Measurements from ENCODE around the gene FAM120AOS. TPM values are rescaled to one million over a fixed set of nuclear protein-coding genes. Genes with fewer than 3 reads are reported as not detected.

FAM120AOS gene
- total RNA-seq, 2 donors from 2014 or later, result 30.2 to 40.8 TPM

- peaks cover 5% of the 10 kb centered on the region for H3K4me1 Mint-ChIP-seq
- no peak overlapping the region for H3K4me3 Mint-ChIP-seq
- H3K9me3 Mint-ChIP-seq, result no peaks in the 10 kb centered on the region
- ATAC-seq (replicated peaks), result no peak
- no peaks in the 10 kb centered on the region for H3K27me3 Mint-ChIP-seq
- H3K27ac Mint-ChIP-seq, result no peak overlapping the region
- no peaks in the 10 kb centered on the region for H3K36me3 Mint-ChIP-seq (ENCODE audit: low read depth)
Measured at GRCh38 chr9:93437996-93438395, 15.4 kb downstream of the FAM120AOS start.

- H3K27ac Mint-ChIP-seq, result no peak overlapping the region
Measured at GRCh38 chr9:93436655-93437407, 16.6 kb downstream of the FAM120AOS start.

DNA sequence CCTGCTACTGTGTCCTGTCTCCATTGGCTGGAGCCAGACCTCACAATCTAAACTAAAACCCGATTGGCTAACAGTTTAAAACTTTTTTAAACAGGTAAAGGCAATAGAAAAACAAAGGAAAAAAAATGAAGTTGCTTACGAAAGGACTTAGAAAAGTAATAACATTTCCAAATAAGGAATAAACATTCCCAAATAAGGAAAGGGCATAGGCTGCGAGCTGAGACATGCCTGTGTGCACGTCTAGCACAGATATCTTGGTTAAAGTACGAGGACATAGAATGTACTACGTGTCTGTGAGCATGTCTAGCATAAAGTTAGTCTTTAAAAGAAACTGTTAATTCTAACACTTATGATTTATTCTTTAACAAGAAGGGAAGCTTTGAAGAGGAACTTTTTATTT, 17.2 kb downstream of the FAM120AOS start:
- no peaks in the 10 kb centered on the region for H3K4me1 Mint-ChIP-seq
- no peak overlapping the region for H3K27ac Mint-ChIP-seq
- H3K27me3 Mint-ChIP-seq, result no peaks in the 10 kb centered on the region
- no peaks in the 10 kb centered on the region for H3K36me3 Mint-ChIP-seq (ENCODE audit: low read depth)
- no peak overlapping the region for H3K4me3 Mint-ChIP-seq
- ATAC-seq (replicated peaks), result no peak
- H3K9me3 Mint-ChIP-seq, result no peaks in the 10 kb centered on the region

More at GRCh38 chr9:93436655-93437407, 16.6 kb downstream of the FAM120AOS start:
- no peak for ATAC-seq (replicated peaks)
- H3K27me3 Mint-ChIP-seq, result no peaks in the 10 kb centered on the region
- no peak overlapping the region for H3K4me3 Mint-ChIP-seq
- H3K36me3 Mint-ChIP-seq (ENCODE audit: low read depth), result no peaks in the 10 kb centered on the region
- no peaks in the 10 kb centered on the region for H3K9me3 Mint-ChIP-seq
- no peaks in the 10 kb centered on the region for H3K4me1 Mint-ChIP-seq

DNA sequence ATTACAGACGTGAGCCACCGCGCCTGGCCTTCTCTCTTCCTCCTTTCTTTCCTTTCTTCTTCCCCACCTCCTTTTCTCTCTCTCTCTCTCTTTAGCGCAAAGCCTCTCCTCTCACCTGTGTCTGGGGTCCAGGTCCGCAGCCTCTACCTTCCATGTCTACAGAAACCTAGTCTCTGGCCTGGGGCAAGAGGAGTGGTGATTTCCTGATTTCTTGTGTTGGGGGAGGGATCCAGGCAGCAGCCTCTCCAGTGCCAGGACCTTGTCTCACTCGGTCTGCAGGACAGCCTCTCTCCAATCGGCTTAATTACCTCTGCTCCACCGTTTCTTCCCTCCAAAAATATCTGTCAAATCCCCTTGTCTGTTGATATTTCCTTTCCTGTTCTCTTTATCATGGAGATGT, 18.0 kb downstream of the FAM120AOS start:
- H3K4me3 Mint-ChIP-seq, result no peak overlapping the region
- H3K27ac Mint-ChIP-seq, result no peak overlapping the region
- H3K27me3 Mint-ChIP-seq, result no peaks in the 10 kb centered on the region
- no peaks in the 10 kb centered on the region for H3K9me3 Mint-ChIP-seq
- H3K36me3 Mint-ChIP-seq (ENCODE audit: low read depth), result no peaks in the 10 kb centered on the region
- ATAC-seq (replicated peaks), result no peak
- H3K4me1 Mint-ChIP-seq, result no peaks in the 10 kb centered on the region

GRCh38 chr9:93434056-93434455, 19.3 kb downstream of the FAM120AOS start:
- Mint-ChIP-seq H3K4me3 (no peak overlapping the region), H3K27me3 (no peaks in the 10 kb centered on the region)
- no peak for ATAC-seq (replicated peaks)

GRCh38 chr9:93432964-93433363, 20.4 kb downstream of the FAM120AOS start:
- Mint-ChIP-seq H3K9me3 (no peaks in the 10 kb centered on the region), H3K4me1 (no peaks in the 10 kb centered on the region), H3K27me3 (no peaks in the 10 kb centered on the region), H3K4me3 (no peak overlapping the region), H3K27ac (no peak overlapping the region), H3K36me3 (ENCODE audit: low read depth) (no peaks in the 10 kb centered on the region)
- ATAC-seq (replicated peaks), result no peak

More at GRCh38 chr9:93434056-93434455, 19.3 kb downstream of the FAM120AOS start:
- Mint-ChIP-seq H3K4me1 (no peaks in the 10 kb centered on the region), H3K9me3 (no peaks in the 10 kb centered on the region), H3K36me3 (ENCODE audit: low read depth) (no peaks in the 10 kb centered on the region), H3K27ac (no peak overlapping the region)

GRCh38 chr9:93431539-93432105, 21.8 kb downstream of the FAM120AOS start:
- Mint-ChIP-seq H3K9me3 (no peaks in the 10 kb centered on the region), H3K27ac (no peak overlapping the region), H3K36me3 (ENCODE audit: low read depth) (no peaks in the 10 kb centered on the region), H3K4me3 (no peak overlapping the region), H3K4me1 (no peaks in the 10 kb centered on the region), H3K27me3 (peaks cover 3% of the 10 kb centered on the region)
- no peak for ATAC-seq (replicated peaks)

DNA sequence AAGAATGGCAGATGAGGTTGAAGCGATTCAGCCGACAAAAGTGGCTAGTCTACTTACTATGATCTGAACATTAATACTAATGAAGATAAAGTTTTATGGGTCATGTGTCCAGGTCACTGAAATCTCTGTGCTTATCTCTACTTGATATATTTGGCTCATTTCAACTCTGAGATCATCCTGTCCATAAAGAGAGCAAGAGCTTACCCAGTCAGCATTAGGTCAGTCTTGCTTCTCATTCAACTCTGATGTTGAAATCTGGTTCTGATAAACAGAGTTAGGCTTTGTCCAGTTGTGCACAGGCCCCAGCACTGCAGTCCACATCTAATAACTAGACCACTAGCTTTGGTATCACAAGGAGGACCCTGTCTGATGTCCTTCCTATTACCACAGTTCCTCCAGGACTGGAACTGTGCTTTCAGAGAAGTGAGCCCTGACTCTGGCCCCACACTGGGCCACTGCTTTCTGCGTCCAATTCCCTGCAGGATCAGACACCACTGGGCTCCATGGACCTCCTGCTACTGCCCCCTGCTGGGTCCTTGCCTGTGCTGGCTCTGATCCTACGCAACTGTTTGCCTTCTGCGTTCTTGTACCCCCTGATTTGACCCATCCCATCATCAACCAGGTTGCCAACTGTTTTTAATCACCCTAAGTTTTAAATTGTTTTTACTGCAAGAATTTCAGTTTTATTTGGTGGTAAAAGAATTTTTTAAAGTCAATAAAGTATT, 25.6 kb downstream of the FAM120AOS start:
- no peak overlapping the region for H3K27ac Mint-ChIP-seq
- no peaks in the 10 kb centered on the region for H3K36me3 Mint-ChIP-seq (ENCODE audit: low read depth)
- no peaks in the 10 kb centered on the region for H3K4me1 Mint-ChIP-seq
- no peak for ATAC-seq (replicated peaks)
- no peaks in the 10 kb centered on the region for H3K9me3 Mint-ChIP-seq
- no peak overlapping the region for H3K4me3 Mint-ChIP-seq
- H3K27me3 Mint-ChIP-seq, result peaks cover 14% of the 10 kb centered on the region

GRCh38 chr9:93422977-93423616, 30.3 kb downstream of the FAM120AOS start:
- ATAC-seq (replicated peaks), result no peak
- H3K4me3 Mint-ChIP-seq, result no peak overlapping the region
- peaks cover 17% of the 10 kb centered on the region for H3K27me3 Mint-ChIP-seq
- no peak overlapping the region for H3K27ac Mint-ChIP-seq
- no peaks in the 10 kb centered on the region for H3K36me3 Mint-ChIP-seq (ENCODE audit: low read depth)
- peaks cover 5% of the 10 kb centered on the region for H3K9me3 Mint-ChIP-seq
- H3K4me1 Mint-ChIP-seq, result no peaks in the 10 kb centered on the region

GRCh38 chr9:93419023-93419422, 34.4 kb downstream of the FAM120AOS start:
- no peaks in the 10 kb centered on the region for H3K36me3 Mint-ChIP-seq (ENCODE audit: low read depth)
- H3K27ac Mint-ChIP-seq, result no peak overlapping the region
- H3K9me3 Mint-ChIP-seq, result peaks cover 9% of the 10 kb centered on the region
- H3K27me3 Mint-ChIP-seq, result peaks cover 27% of the 10 kb centered on the region
- H3K4me3 Mint-ChIP-seq, result no peak overlapping the region
- no peak for ATAC-seq (replicated peaks)
- H3K4me1 Mint-ChIP-seq, result no peaks in the 10 kb centered on the region

GRCh38 chr9:93417538-93417937, 35.8 kb downstream of the FAM120AOS start:
- Mint-ChIP-seq H3K9me3 (peaks cover 9% of the 10 kb centered on the region), H3K27ac (no peak overlapping the region), H3K27me3 (peaks cover 25% of the 10 kb centered on the region), H3K4me1 (no peaks in the 10 kb centered on the region), H3K36me3 (ENCODE audit: low read depth) (no peaks in the 10 kb centered on the region), H3K4me3 (no peak overlapping the region)
- ATAC-seq (replicated peaks), result no peak

DNA sequence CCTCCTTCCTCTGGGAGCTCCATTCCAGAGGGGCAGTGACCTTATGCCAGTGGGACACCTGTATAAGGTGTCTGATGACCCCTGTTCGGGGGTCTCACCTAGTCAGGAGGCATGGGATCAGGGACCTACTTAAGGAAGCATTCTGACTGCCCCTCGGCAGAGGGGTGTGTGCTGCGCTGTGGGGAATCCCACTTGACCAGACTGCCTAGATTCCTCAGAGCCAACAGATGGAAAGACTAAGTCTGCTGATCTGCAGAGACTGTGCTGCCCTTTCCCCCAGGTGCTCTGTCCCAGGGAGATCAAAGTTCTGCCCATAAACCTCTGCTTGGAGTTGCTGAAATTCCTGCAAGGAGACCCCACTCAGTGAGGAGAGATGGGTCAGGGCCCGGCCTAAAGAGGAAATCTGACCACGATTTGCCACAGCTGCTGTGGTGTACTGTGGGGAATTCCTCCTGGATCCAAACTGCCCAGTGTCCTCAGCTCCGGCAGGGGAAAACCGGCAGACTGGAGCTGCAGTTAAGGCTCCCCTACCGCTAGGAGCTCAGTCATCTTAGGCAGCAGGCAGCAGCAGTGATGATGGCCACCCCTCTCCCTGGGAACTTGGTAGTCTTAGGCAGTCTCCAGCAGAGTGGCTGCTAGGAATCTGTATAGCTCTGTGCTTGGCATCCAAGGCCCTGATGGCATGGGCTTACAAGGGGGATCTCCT, 36.7 kb downstream of the FAM120AOS start:
- Mint-ChIP-seq H3K4me3 (no peak overlapping the region), H3K36me3 (ENCODE audit: low read depth) (no peaks in the 10 kb centered on the region), H3K27me3 (peaks cover 25% of the 10 kb centered on the region), H3K9me3 (peaks cover 9% of the 10 kb centered on the region), H3K4me1 (no peaks in the 10 kb centered on the region), H3K27ac (no peak overlapping the region)
- no peak for ATAC-seq (replicated peaks)

GRCh38 chr9:93415176-93415690, 38.1 kb downstream of the FAM120AOS start:
- Mint-ChIP-seq H3K36me3 (ENCODE audit: low read depth) (no peaks in the 10 kb centered on the region), H3K27ac (no peak overlapping the region), H3K4me1 (no peaks in the 10 kb centered on the region), H3K27me3 (peaks cover 32% of the 10 kb centered on the region), H3K9me3 (peaks cover 9% of the 10 kb centered on the region), H3K4me3 (no peak overlapping the region)
- ATAC-seq (replicated peaks), result no peak

DNA sequence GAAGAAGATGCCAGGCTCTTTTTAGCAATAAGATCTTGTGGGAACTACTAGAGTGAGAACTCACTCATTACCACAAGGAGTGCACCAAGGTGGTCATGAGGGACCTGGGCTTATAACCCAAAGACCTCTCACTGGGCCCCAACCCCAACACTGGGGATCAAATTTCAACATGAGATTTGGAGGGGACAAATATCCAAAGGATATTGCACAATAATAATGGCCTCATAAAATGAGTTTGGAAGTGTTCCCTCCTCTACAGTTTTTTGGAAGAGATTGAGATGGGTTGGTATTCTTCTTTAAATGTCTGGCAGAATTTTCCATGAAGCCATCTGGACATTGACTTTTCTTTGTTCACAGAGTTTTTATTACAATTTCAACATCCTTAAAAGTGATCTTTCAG, 39.9 kb downstream of the FAM120AOS start:
- peaks cover 4% of the 10 kb centered on the region for H3K9me3 Mint-ChIP-seq
- no peak for ATAC-seq (replicated peaks)

More for the DNA sequence above, 39.9 kb downstream of the FAM120AOS start:
- Mint-ChIP-seq H3K4me1 (no peaks in the 10 kb centered on the region), H3K4me3 (no peak overlapping the region), H3K36me3 (ENCODE audit: low read depth) (no peaks in the 10 kb centered on the region), H3K27me3 (peaks cover 41% of the 10 kb centered on the region), H3K27ac (no peak overlapping the region)
